WTC11 (cell line): ENCODE measurements around the gene HTR4.

Experiments
- NFYB ChIP-seq: sonication (generic); formaldehyde crosslinking; conservative IDR thresholded peaks from 2 replicates; pipeline ENCODE4 v1.8.0; 2022; ENCODE audit warnings: low read depth, missing genetic modification reagents
- TCF7 ChIP-seq: sonication (generic); formaldehyde crosslinking; IDR thresholded peaks from 2 replicates; pipeline ENCODE4 v1.8.0; 2022; ENCODE audit warnings: mild to moderate bottlenecking, low read depth, missing genetic modification reagents, moderate library complexity

- TF ChIP-seq TCF7 (CRISPR knock-in tag), result no peak
- TF ChIP-seq NFYB, result no peak
Observed at GRCh38 chr5:148482196-148482595, 172.1 kb downstream of the HTR4 start.
